Astrocyte (in vitro differentiated cells and primary cell): Measurements from ENCODE around the gene LANCL2. TPM values are rescaled to one million over a fixed set of nuclear protein-coding genes. Genes with fewer than 3 reads are reported as not detected.

ENCODE experiments used
- DNase-seq: peaks from one replicate; pipeline ENCODE4 v3.0.0-alpha.2; 2010; ENCODE audit warnings: low read depth
- FAIRE-seq: peaks from 2 replicates; lab custom pipeline; 2011; peaks lifted over from hg19 to GRCh38; lab: Jason Lieb, UNC
- H2AFZ ChIP-seq: 2 replicates; pipeline ENCODE4 v1.6.0; 2012; ENCODE audit warnings: low read depth, low read length, inconsistent platforms
- H3K27ac ChIP-seq: 2 replicates; pipeline ENCODE4 v1.5.1; 2011; ENCODE audit warnings: low read depth, low read length, inconsistent platforms
- H3K27me3 ChIP-seq: 2 replicates; pipeline ENCODE4 v1.6.0; 2011; ENCODE audit warnings: low read length, inconsistent platforms; ENCODE audit not compliant: insufficient read depth
- H3K36me3 ChIP-seq: 2 replicates; pipeline ENCODE4 v1.5.1; 2011; ENCODE audit warnings: low read length, inconsistent platforms; ENCODE audit not compliant: insufficient read depth
- H3K4me1 ChIP-seq: 2 replicates; pipeline ENCODE4 v1.5.1; 2011; ENCODE audit warnings: low read length, inconsistent platforms; ENCODE audit not compliant: insufficient read depth
- H3K4me2 ChIP-seq: 2 replicates; pipeline ENCODE4 v1.6.0; 2012; ENCODE audit warnings: low read length, inconsistent platforms
- H3K4me3 ChIP-seq: 2 replicates; pipeline ENCODE4 v1.5.1; 2011; ENCODE audit warnings: low read depth, mild to moderate bottlenecking, low read length, inconsistent platforms; ENCODE audit not compliant: insufficient read depth
- H3K79me2 ChIP-seq: 2 replicates; pipeline ENCODE4 v1.6.0; 2012; ENCODE audit warnings: mild to moderate bottlenecking, low read length, inconsistent platforms; ENCODE audit not compliant: insufficient read depth
- H3K9ac ChIP-seq: 2 replicates; pipeline ENCODE4 v1.6.0; 2012; ENCODE audit warnings: mild to moderate bottlenecking, low read length, inconsistent platforms
- H3K9me3 ChIP-seq: 2 replicates; pipeline ENCODE4 v1.5.1; 2012; ENCODE audit warnings: low read depth, mild to moderate bottlenecking, low read length, inconsistent platforms; ENCODE audit not compliant: insufficient read depth
- H4K20me1 ChIP-seq: 2 replicates; pipeline ENCODE4 v1.6.0; 2012; ENCODE audit warnings: low read length, inconsistent platforms; ENCODE audit not compliant: insufficient read depth
- H3K27ac Mint-ChIP-seq: one replicate; pipeline ENCODE4 v1.8.0; 2021; ENCODE audit warnings: mild to moderate bottlenecking, mixed read lengths; ENCODE audit not compliant: unreplicated experiment
- H3K27me3 Mint-ChIP-seq: one replicate; pipeline ENCODE4 v1.8.0; 2021; ENCODE audit warnings: low read depth, mixed read lengths; ENCODE audit not compliant: unreplicated experiment
- H3K36me3 Mint-ChIP-seq: one replicate; pipeline ENCODE4 v1.8.0; 2021; ENCODE audit warnings: low read depth, mixed read lengths; ENCODE audit not compliant: unreplicated experiment
- H3K4me1 Mint-ChIP-seq: one replicate; pipeline ENCODE4 v1.8.0; 2021; ENCODE audit warnings: low read depth, mixed read lengths; ENCODE audit not compliant: unreplicated experiment
- H3K4me3 Mint-ChIP-seq: one replicate; pipeline ENCODE4 v1.8.0; 2021; ENCODE audit warnings: mild to moderate bottlenecking, moderate library complexity, mixed read lengths; ENCODE audit not compliant: unreplicated experiment
- H3K9me3 Mint-ChIP-seq: one replicate; pipeline ENCODE4 v1.8.0; 2021; ENCODE audit warnings: mild to moderate bottlenecking, mixed read lengths; ENCODE audit not compliant: unreplicated experiment
- EZH2 ChIP-seq: IDR thresholded peaks from 2 replicates; pipeline ENCODE4 v1.6.1; 2012; ENCODE audit warnings: mild to moderate bottlenecking, low read length, inconsistent platforms; ENCODE audit not compliant: insufficient read depth
- total RNA-seq: library from RNA; stranded (reverse); gene quantifications from 2 replicates; pipeline ENCODE4 v1.2.1, GENCODE V29; 2021
- TF ChIP-seq, protein P1 (sequence below): IDR thresholded peaks from 2 replicates; pipeline ENCODE4 v1.5.1; 2011; ENCODE audit warnings: low read depth, mild to moderate bottlenecking, inconsistent platforms, low read length, moderate library complexity; ENCODE audit not compliant: insufficient read depth

Gene LANCL2
- total RNA-seq, 1 donor from 2014 or later: 35.9 TPM

DNA sequence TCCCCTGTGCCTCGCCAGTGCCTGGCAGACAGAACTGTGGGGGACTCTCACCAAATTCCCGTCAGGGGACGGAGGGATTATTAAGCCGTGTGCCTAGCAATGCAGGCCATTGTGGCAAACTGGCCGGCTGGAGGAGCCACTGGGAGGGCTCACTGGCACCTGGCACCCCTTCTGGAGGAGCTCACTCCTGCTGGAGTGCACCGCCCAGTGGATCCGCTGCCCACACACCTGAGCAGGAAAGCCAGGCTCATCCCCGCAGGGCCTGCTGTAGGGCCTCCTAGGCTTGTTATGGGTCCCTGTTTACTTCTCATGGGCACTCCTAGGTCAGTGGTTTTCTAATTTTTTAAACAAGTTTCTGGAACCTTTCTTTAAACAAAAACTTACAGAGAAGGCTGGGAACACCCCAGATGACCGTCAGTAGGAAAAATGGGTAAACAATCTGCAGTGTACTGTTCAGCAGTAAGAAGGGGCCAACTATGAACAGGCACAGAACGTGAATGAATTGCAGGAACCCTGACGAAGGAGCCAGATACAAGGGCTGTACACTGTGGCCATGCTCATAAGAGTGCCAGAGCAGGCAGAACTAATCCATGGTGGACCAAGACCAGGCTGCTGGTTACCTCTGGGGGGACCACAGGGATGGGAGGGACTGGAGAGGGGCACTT is 64.8 kb downstream of the LANCL2 start:
- H2AFZ ChIP-seq: no peak overlapping the region
- H3K9me3 Mint-ChIP-seq: peaks cover 2% of the 10 kb centered on the region
- H3K79me2 ChIP-seq: no peaks in the 10 kb centered on the region
- peak overlapping the region; percentile 66 for H3K27ac Mint-ChIP-seq
- no peak overlapping the region for H3K9ac ChIP-seq
- peaks cover 6% of the 10 kb centered on the region for H3K36me3 ChIP-seq
- H3K27me3 ChIP-seq: no peaks in the 10 kb centered on the region
- H3K4me2 ChIP-seq: no peak overlapping the region
- no peak for TF ChIP-seq EZH2
- TF ChIP-seq, protein P1, sequence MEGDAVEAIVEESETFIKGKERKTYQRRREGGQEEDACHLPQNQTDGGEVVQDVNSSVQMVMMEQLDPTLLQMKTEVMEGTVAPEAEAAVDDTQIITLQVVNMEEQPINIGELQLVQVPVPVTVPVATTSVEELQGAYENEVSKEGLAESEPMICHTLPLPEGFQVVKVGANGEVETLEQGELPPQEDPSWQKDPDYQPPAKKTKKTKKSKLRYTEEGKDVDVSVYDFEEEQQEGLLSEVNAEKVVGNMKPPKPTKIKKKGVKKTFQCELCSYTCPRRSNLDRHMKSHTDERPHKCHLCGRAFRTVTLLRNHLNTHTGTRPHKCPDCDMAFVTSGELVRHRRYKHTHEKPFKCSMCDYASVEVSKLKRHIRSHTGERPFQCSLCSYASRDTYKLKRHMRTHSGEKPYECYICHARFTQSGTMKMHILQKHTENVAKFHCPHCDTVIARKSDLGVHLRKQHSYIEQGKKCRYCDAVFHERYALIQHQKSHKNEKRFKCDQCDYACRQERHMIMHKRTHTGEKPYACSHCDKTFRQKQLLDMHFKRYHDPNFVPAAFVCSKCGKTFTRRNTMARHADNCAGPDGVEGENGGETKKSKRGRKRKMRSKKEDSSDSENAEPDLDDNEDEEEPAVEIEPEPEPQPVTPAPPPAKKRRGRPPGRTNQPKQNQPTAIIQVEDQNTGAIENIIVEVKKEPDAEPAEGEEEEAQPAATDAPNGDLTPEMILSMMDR: no peak
- peaks cover 13% of the 10 kb centered on the region for H3K4me1 Mint-ChIP-seq
- H3K4me3 ChIP-seq: no peak overlapping the region
- H3K36me3 Mint-ChIP-seq: peaks cover 11% of the 10 kb centered on the region
- FAIRE-seq: no peak
- peaks cover 6% of the 10 kb centered on the region for H4K20me1 ChIP-seq
- H3K9me3 ChIP-seq: no peaks in the 10 kb centered on the region
- H3K27me3 Mint-ChIP-seq: peaks cover 1% of the 10 kb centered on the region
- no peak overlapping the region for H3K27ac ChIP-seq
- H3K4me3 Mint-ChIP-seq: no peak overlapping the region
- no peak for DNase-seq
- H3K4me1 ChIP-seq: peaks cover 8% of the 10 kb centered on the region

DNA sequence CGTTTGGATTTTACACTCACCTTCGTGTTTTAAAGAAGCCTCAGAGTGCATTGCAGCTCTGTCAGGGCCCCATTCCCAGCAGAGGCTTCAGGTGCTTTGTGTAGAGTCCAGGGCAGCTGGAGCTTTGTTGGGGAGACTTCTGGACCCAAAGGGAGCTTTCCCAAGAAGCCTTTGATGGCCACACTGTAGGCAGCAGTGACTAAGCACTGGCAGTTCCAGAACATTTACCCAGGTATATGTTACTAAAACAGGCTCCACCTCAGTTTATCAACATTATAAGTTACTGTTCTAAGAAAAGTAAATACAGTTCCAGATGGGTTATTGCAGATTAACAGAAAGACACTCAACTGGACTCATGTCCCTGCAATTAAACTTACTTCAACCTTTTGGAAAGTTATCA is 66.8 kb downstream of the LANCL2 start:
- Mint-ChIP-seq H3K36me3 (peaks cover 5% of the 10 kb centered on the region), H3K27ac (no peak overlapping the region), H3K27me3 (peaks cover 5% of the 10 kb centered on the region), H3K9me3 (peaks cover 3% of the 10 kb centered on the region), H3K4me3 (no peak overlapping the region), H3K4me1 (peaks cover 3% of the 10 kb centered on the region)
- Histone ChIP-seq H2AFZ (no peak overlapping the region), H3K79me2 (no peaks in the 10 kb centered on the region), H3K36me3 (no peaks in the 10 kb centered on the region), H3K9me3 (no peaks in the 10 kb centered on the region), H3K27ac (no peak overlapping the region), H3K4me3 (no peak overlapping the region), H3K27me3 (no peaks in the 10 kb centered on the region), H4K20me1 (peaks cover 6% of the 10 kb centered on the region), H3K9ac (no peak overlapping the region), H3K4me2 (no peak overlapping the region), H3K4me1 (peaks cover 8% of the 10 kb centered on the region)
- DNase-seq (no peak), FAIRE-seq (no peak)
- TF ChIP-seq EZH2: no peak
- TF ChIP-seq, protein P1: no peak

DNA sequence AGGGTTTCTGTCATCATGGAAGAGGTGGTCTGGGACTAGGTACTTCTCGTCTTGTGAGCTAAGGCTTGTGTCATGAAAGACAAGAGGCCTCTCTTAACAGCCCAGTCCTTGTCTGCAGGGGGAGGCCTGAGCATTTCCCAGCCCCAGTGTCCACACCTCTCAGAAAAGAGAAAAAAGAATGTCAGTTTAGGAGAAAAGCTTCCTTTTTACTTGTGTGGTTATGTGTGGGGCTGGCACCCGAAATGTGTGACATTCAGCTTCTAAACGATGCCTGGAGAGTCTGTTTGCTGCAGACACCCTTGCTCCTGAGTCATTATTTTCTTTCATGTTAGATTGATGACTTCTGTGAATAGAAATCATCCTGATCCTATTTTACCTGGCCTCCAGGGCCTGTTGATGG is 67.4 kb downstream of the LANCL2 start:
- no peaks in the 10 kb centered on the region for H3K27me3 ChIP-seq
- H3K4me1 ChIP-seq: peaks cover 3% of the 10 kb centered on the region
- H3K4me3 ChIP-seq: no peak overlapping the region
- TF ChIP-seq, protein P1: no peak
- TF ChIP-seq EZH2: no peak
- Mint-ChIP-seq H3K27me3 (peaks cover 5% of the 10 kb centered on the region), H3K4me3 (no peak overlapping the region), H3K36me3 (peaks cover 4% of the 10 kb centered on the region), H3K4me1 (no peaks in the 10 kb centered on the region), H3K27ac (no peak overlapping the region), H3K9me3 (peaks cover 3% of the 10 kb centered on the region)
- no peaks in the 10 kb centered on the region for H3K36me3 ChIP-seq
- H3K79me2 ChIP-seq: no peaks in the 10 kb centered on the region
- DNase-seq (no peak), FAIRE-seq (no peak)
- H3K9me3 ChIP-seq: no peaks in the 10 kb centered on the region
- H4K20me1 ChIP-seq: peaks cover 6% of the 10 kb centered on the region
- no peak overlapping the region for H3K9ac ChIP-seq
- no peak overlapping the region for H3K4me2 ChIP-seq
- no peak overlapping the region for H2AFZ ChIP-seq
- no peak overlapping the region for H3K27ac ChIP-seq
